Measurements from ENCODE around the gene ADCY4. TPM values are rescaled to one million over a fixed set of nuclear protein-coding genes. Genes with fewer than 3 reads are reported as not detected.
A peak's percentile ranks its signal among the peaks of the same experiment; 100 is the strongest.

ADCY4 gene
- total and polyA plus RNA-seq, 2 of the 13 experiments (the other 11 are each of a cell fraction or from before 2014, with no cell fraction given), result 0.03 TPM; not detected in 1

GRCh38 chr14:24366721-24367513 is 32.0 kb upstream of the ADCY4 start (continued):
- TF ChIP-seq ZNF639 (CRISPR knock-in tag; conservative IDR thresholded peaks at IDR 0.05) (peak; percentile 36; the same call in 1 of the 2 replicates), ELF3 (CRISPR knock-in tag; IDR thresholded peaks at IDR 0.05) (peak; percentile 37), RERE (CRISPR knock-in tag; IDR thresholded peaks at IDR 0.05; ENCODE audit: low read depth) (peak; percentile 21; the same call in 1 of the 2 replicates), ZBTB7A (CRISPR knock-in tag; IDR thresholded peaks at IDR 0.05) (no peak), ZNF512B (CRISPR knock-in tag; IDR thresholded peaks at IDR 0.05; ENCODE audit: borderline replicate concordance) (peak; percentile 25), DRAP1 (CRISPR knock-in tag; IDR thresholded peaks at IDR 0.05) (no peak), RFXAP (CRISPR knock-in tag; IDR thresholded peaks at IDR 0.05; ENCODE audit: borderline replicate concordance) (peak; percentile 2; the same call in 1 of the 2 replicates), ZNF597 (CRISPR knock-in tag; IDR thresholded peaks at IDR 0.05) (no peak), GLI4 (CRISPR knock-in tag; IDR thresholded peaks at IDR 0.05; ENCODE audit: borderline replicate concordance) (peak; percentile 26), TRAFD1 (CRISPR knock-in tag; IDR thresholded peaks at IDR 0.05; ENCODE audit: borderline replicate concordance) (peak; percentile 26; the same call in 1 of the 2 replicates), THRA (CRISPR knock-in tag; IDR thresholded peaks at IDR 0.05; ENCODE audit: borderline replicate concordance) (0 out of 2 replicates have a peak, but pooled peaks have one; percentile 40), NFKB2 (CRISPR knock-in tag; IDR thresholded peaks at IDR 0.05; ENCODE audit: borderline replicate concordance) (peak; percentile 32; the same call in 1 of the 2 replicates)

All from HepG2 (cell line).